GM12878 (cell line): ENCODE measurements around the gene JAG1. TPM values are rescaled to one million over a fixed set of nuclear protein-coding genes. Genes with fewer than 3 reads are reported as not detected.

Source experiments
- ATAC-seq: fragments of 200-7000 bp; cut with Tn5 transposase; 3 replicates; pipeline ENCODE4 v1.9.1; 2020; ENCODE audit warnings: mild to moderate bottlenecking, moderate library complexity
- BruUV-seq: library from RNA; stranded (reverse); fragments of 400-500 nt; replicated peaks from 2 replicates; lab custom pipeline; 2021; lab: Mats Ljungman, UMichigan
- CTCF ChIA-PET: fragments of 300-600 bp; sonication (Branson Sonifier 250); formaldehyde crosslinking; extraction: SDS; loops from one replicate; lab custom pipeline; 2021; ENCODE audit warnings: inconsistent platforms; lab: Yijun Ruan, JAX
- POLR2A ChIA-PET: fragments of 350-600 bp; formaldehyde crosslinking; extraction: SDS; loops from one replicate; lab custom pipeline; 2021; ENCODE audit warnings: inconsistent platforms; lab: Charles Lee
- RAD21 ChIA-PET: fragments of 300-600 bp; sonication (Branson Sonifier 250); formaldehyde crosslinking; loops from one replicate; lab custom pipeline; 2023; ENCODE audit warnings: antibody characterized with exemption; ENCODE audit not compliant: unreplicated experiment; lab: Charles Lee
- SMC1A ChIA-PET: fragments of 300-600 bp; sonication (Branson Sonifier 250); formaldehyde crosslinking; loops from one replicate; lab custom pipeline; 2023; ENCODE audit not compliant: unreplicated experiment, uncharacterized antibody; lab: Charles Lee
- DNase-seq: peaks from one replicate; pipeline ENCODE4 v3.0.0-alpha.2; 2011; ENCODE audit warnings: low read depth, low spot score
- FAIRE-seq: peaks from 3 replicates; lab custom pipeline; 2011; peaks lifted over from hg19 to GRCh38; lab: Jason Lieb, UNC
- H2AFZ ChIP-seq: 2 replicates; pipeline ENCODE4 v1.6.0; 2011; ENCODE audit warnings: low read depth, low read length, control low read depth; ENCODE audit not compliant: control insufficient read depth
- H3K27ac ChIP-seq: 2 replicates; pipeline ENCODE4 v1.5.1; 2011; ENCODE audit warnings: control low read depth; ENCODE audit not compliant: control insufficient read depth, insufficient read depth
- H3K27me3 ChIP-seq, 2 experiments: replicated peaks in 1 of 2; 2 replicates each; pipeline versions ENCODE4 v1.6.0 to v1.6.1; 2011; ENCODE audit warnings: low read length in 1 of 2; ENCODE audit not compliant: control insufficient read depth in 2 of 2, insufficient read depth in 2 of 2
- H3K36me3 ChIP-seq, 2 experiments: 2 replicates each; pipeline ENCODE4 v1.5.1; 2011; ENCODE audit warnings: low read length in 1 of 2; ENCODE audit not compliant: control insufficient read depth in 2 of 2, insufficient read depth in 2 of 2
- H3K4me1 ChIP-seq: 2 replicates; pipeline ENCODE4 v1.6.1; 2011; ENCODE audit warnings: mild to moderate bottlenecking, low read length, moderate library complexity, mixed read lengths; ENCODE audit not compliant: control insufficient read depth, insufficient read depth
- H3K4me2 ChIP-seq: 2 replicates; pipeline ENCODE4 v1.6.0; 2011; ENCODE audit warnings: control low read depth; ENCODE audit not compliant: control insufficient read depth, insufficient read depth
- H3K4me3 ChIP-seq: fragments of 200-600 bp; sonication (generic); 2 replicates; pipeline ENCODE4 v1.5.1; 2016
- H3K79me2 ChIP-seq: 2 replicates; pipeline ENCODE4 v1.6.0; 2011; ENCODE audit warnings: low read length; ENCODE audit not compliant: control insufficient read depth, insufficient read depth
- H3K9ac ChIP-seq: 2 replicates; pipeline ENCODE4 v1.8.0; 2011; ENCODE audit warnings: low read length, control low read depth, mixed read lengths; ENCODE audit not compliant: control insufficient read depth, insufficient read depth
- H3K9me3 ChIP-seq: replicated peaks from 3 replicates; pipeline ENCODE4 v1.5.1; 2011; ENCODE audit warnings: mild to moderate bottlenecking, low read length; ENCODE audit not compliant: control insufficient read depth, insufficient read depth
- H4K20me1 ChIP-seq: 2 replicates; pipeline ENCODE4 v1.6.0; 2011; ENCODE audit not compliant: control insufficient read depth, insufficient read depth
- ASH2L ChIP-seq: fragments of 300-600, 200-600 bp; sonication (generic); IDR thresholded peaks from 2 replicates; pipeline ENCODE4 v1.6.1; 2017; ENCODE audit warnings: low read depth, mild to moderate bottlenecking, borderline replicate concordance
- ATF7 ChIP-seq: fragments of 450-650 bp; IDR thresholded peaks from 2 replicates; pipeline ENCODE4 v1.6.1; 2016; ENCODE audit warnings: low read depth, mild to moderate bottlenecking
- IRF3 ChIP-seq: fragments of 450-650 bp; IDR thresholded peaks from 2 replicates; pipeline ENCODE4 v1.6.1; 2014; ENCODE audit warnings: mild to moderate bottlenecking
- JUND ChIP-seq: IDR thresholded peaks from 2 replicates; pipeline ENCODE4 v1.6.1; 2012; ENCODE audit warnings: low read depth, mild to moderate bottlenecking, low read length, improper control_type of control experiment, moderate library complexity
- NFYB ChIP-seq: IDR thresholded peaks from 2 replicates; pipeline ENCODE4 v1.6.1; 2011; ENCODE audit warnings: low read depth, mild to moderate bottlenecking, low read length, improper control_type of control experiment, moderate library complexity; ENCODE audit not compliant: insufficient read depth
- NR2F1 ChIP-seq: fragments of 450-650 bp; conservative IDR thresholded peaks from 2 replicates; pipeline ENCODE4 v1.6.1; 2017; ENCODE audit warnings: mild to moderate bottlenecking
- PML ChIP-seq: IDR thresholded peaks from 2 replicates; pipeline ENCODE4 v1.6.1; 2012; ENCODE audit warnings: low read length, inconsistent platforms
- TCF12 ChIP-seq: IDR thresholded peaks from 2 replicates; pipeline ENCODE4 v1.6.1; 2011; ENCODE audit warnings: low read depth, mild to moderate bottlenecking, low read length
- YY1 ChIP-seq: IDR thresholded peaks from 2 replicates; pipeline ENCODE4 v1.6.1; 2011; ENCODE audit warnings: low read depth, mild to moderate bottlenecking, low read length
- WGBS: methylation state at CpG from one replicate; pipeline ENCODE4 v1.1.6; 2016; ENCODE audit warnings: low lambda C conversion rate; ENCODE audit not compliant: insufficient replicate concordance, insufficient coverage; ENCODE audit errors: missing lambda C conversion rate; 5-methylcytosine and 5-hydroxymethylcytosine counted together
- in situ Hi-C: fragments of 300-500 bp; cut with MboI; formaldehyde crosslinking; loops from 9 replicates; pipeline ENCODE4 v1.14.3; 2018; ENCODE audit warnings: mixed read lengths
- intact Hi-C: fragments of 100-400 bp; cut with micrococcal nuclease; formaldehyde crosslinking; loops from one replicate; pipeline ENCODE4 v1.14.2; 2022; ENCODE audit not compliant: unreplicated experiment
- polyA plus RNA-seq, 11 experiments: library from polyadenylated mRNA; depleted of rRNA in 4 of 11; unstranded in 6 of 11; stranded (reverse) in 5 of 11; fragments of >200 nt; fragmentation: Nextera tagmentation in 4 of 11; fragmentation: Illumina TruSeq in 1 of 11; extraction: Ambion mirVana in 4 of 11; extraction: Trizol in 1 of 11; gene quantifications; 1 replicate in 1 of 11; 2 replicates in 10 of 11; pipeline versions ENCODE4 v1.2.1 to v1.2.3, GENCODE V29; 2011 to 2016; ENCODE audit warnings: inconsistent platforms in 2 of 11, missing spikeins in 2 of 11, low read depth in 1 of 11
- total RNA-seq, 4 experiments: library from RNA; depleted of rRNA in 3 of 4; stranded (reverse); fragments of >200 nt in 3 of 4; fragmentation: Illumina TruSeq in 1 of 4; extraction: Trizol in 1 of 4; gene quantifications; 2 replicates each; pipeline versions ENCODE4 v1.2.1 to v1.2.3, GENCODE V29; 2013 to 2021

Gene JAG1
- total and polyA plus RNA-seq, 10 of the 15 experiments (the other 5 are each of a cell fraction or from before 2014, with no cell fraction given) = 0.66 to 6.9 (median 1.8) TPM

GRCh38 chr20:10595266-10595665 is 78.5 kb downstream of the JAG1 start (continued):
- TF ChIP-seq ATF7 (no peak), TCF12 (no peak), NR2F1 (no peak), ASH2L (no peak)

GRCh38 chr20:10594296-10594868 is 79.4 kb downstream of the JAG1 start:
- no peaks in the 10 kb centered on the region for H3K36me3 ChIP-seq
- no peaks in the 10 kb centered on the region for H4K20me1 ChIP-seq
- SMC1A ChIA-PET = interaction anchor here (0.8 to 1.6 kb wide), 3 partner anchors 10 to 37 kb away, joined by 3 to 5 read pairs (median 3); no protein-coding TSS in a partner anchor
- TF ChIP-seq JUND (no peak), NFYB (no peak), IRF3 (no peak), PML (no peak), ATF7 (no peak), YY1 (no peak)
- BruUV-seq = no TSS peak
- POLR2A ChIA-PET = no interaction called here
- H3K27me3 ChIP-seq = no peaks in the 10 kb centered on the region
- H3K4me1 ChIP-seq = peaks cover 7% of the 10 kb centered on the region; the same call in 1 of the 2 replicates
- ATAC-seq (no peak), FAIRE-seq (no peak), DNase-seq (no peak)
- H3K79me2 ChIP-seq = no peaks in the 10 kb centered on the region
- intact Hi-C loops = no loop called here
- no peak overlapping the region for H3K27ac ChIP-seq
- no peaks in the 10 kb centered on the region for H3K9me3 ChIP-seq
- RAD21 ChIA-PET = no interaction called here
- H3K4me2 ChIP-seq = no peak overlapping the region
- H2AFZ ChIP-seq = no peak overlapping the region
- CTCF ChIA-PET = interaction anchor here (1.6 kb wide), 1 partner anchor 15 kb away, joined by 6 read pairs; no protein-coding TSS in a partner anchor
- no peak overlapping the region for H3K4me3 ChIP-seq
- no peak overlapping the region for H3K9ac ChIP-seq
- 80% methylated on average over 7 of the region's 7 CpGs for WGBS
- in situ Hi-C loops = no loop called here
